GM11168 (cell line): ENCODE data around the gene NPTXR.
"Not testable (repeated sequence)": the region's sequence is repeated elsewhere in the genome, so short reads cannot be mapped to it uniquely, and the experiment has no call there.

Experiments
- in situ Hi-C: fragments of 300-500 bp; cut with MboI; formaldehyde crosslinking; loops from one replicate; pipeline ENCODE4 v1.12.0; 2022; ENCODE audit warnings: low sequenced_read_pairs; ENCODE audit not compliant: unreplicated experiment

Gene NPTXR

GRCh38 chr22:38815842-38816241, 28.0 kb downstream of the NPTXR start:
- in situ Hi-C loops: no loop called here

DNA sequence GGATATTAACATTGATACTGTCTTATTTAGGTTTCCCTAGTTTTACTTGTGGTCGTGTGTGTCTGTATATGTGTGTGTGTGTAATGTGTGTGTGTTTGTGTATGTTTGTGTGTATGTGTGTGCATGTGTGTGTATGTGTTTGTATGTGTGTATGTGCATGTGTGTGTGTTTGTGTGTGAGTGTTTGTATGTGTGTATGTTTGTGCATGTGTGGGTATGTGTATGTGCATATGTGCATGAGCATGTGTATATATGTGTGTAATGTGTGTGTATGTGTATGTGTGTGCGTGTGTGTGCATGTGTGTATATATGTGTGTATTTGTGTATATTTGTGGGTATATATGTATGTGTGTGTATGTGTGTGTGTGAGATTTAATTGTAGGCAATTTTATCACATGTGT, 32.6 kb downstream of the NPTXR start:
- in situ Hi-C loops: no loop called here

DNA sequence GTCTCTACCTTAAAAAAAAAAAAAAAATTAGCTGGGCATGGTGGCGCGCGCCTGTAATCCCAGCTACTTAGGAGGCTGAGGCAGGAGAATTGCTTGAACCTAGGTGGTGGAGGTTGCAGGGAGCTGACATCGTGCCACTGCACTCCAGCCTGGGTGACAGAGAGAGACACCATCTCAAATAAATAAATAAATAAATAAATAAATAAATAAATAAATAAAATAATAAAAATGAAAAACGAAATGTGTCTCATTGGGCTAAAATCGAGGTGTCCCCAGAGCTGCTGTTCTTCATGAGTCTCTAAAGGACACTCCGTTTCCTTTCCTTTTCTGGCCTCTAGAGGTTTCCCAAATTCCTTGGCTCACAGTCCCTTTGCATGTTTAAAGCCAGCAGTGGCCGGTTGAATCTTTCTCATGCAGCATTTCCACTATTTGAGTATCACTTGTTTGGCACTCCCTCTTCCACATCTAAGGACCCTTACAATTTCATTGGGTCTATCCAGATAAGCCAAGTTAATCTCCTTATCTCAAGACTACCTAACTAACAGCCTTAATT, 38.7 kb downstream of the NPTXR start:
- in situ Hi-C loops: not testable (repeated sequence)

- in situ Hi-C loops: no loop called here
These were observed 41.1 kb downstream of the NPTXR start for GRCh38 chr22:38802671-38803121.

GRCh38 chr22:38799265-38800002, 44.4 kb downstream of the NPTXR start:
- in situ Hi-C loops: no loop called here

GRCh38 chr22:38798496-38798895, 45.3 kb downstream of the NPTXR start:
- in situ Hi-C loops: no loop called here

GRCh38 chr22:38796262-38796957, 47.4 kb downstream of the NPTXR start:
- in situ Hi-C loops: no loop called here

DNA sequence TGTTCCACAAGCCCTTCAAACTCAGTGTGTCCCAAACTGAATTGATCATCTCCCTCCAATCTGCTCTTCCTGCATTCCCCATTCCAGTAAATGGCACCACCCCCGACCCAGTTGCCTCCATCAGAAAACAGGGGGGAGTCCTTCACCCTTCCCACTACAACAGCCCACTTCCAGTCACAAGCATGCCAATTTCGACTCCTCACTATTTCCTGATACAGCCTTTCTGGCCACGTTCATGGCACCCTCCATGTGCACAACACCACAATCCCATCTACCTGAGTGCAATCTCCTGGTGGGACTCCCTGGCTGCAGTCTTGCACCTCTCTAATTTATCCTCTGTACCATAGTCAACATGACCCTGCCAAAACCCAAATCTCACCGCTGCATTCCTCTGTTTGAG, 48.3 kb downstream of the NPTXR start:
- in situ Hi-C loops: no loop called here

DNA sequence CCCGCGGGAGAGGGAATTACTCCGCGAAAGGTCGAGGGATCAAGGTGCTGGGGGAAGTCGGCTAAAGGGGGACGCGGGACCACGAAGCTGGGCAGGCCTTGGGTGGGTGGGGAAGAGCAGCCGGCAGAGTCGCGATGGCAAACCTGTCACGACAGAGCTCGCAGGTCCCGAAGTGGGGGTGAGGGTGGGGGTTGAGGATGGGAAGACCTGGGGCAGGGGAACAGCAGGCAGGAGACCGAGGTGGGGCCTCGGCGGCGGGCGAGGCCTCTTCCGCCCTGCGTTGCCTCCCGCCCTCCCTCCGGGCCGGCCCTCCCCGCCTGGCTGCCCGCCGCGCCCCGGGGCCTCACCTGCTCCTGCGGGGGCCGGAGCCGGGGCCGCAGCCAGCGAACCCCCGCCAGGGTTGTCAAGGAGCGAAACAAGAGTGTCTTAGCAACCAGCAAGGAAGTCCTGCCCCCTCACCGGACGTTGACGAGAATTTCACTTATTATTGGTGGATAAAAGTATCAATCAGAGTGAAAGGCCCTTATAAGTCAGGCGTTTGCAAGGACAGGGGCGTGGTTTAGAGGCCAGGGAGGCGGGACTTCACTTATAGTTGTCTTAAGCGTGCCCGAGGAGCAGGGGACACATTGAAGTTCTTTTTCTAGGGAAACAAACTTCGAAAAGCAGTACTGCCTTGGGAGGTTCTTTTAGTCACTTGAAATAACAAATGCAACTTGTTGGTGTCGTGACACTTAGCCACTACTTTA, 49.9 kb downstream of the NPTXR start, which contains the start of gene DNAL4:
Gene DNAL4 (minus strand): TSS at position 423 of the 746 bp plus-strand sequence. CDS start 11,412 bp downstream, outside the sequence.
- in situ Hi-C loops: no loop called here

DNA sequence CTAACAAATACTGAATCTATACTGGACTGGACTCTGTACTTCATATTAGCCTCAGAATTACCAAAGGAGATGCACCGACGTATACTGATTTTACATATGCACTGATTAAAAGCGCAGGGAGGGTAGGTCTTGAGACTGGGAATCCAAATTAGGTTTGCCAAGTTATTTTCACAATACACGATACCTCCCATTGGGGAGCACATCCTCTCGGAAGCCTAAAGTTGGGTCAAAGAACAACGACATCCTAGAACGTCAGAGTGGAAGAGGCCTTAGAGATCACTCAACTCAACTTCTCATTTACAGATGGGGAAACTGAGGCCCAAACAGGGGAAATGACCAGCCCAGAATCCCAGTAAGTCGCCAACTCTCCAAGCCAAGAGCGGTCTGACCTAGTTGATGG, 50.5 kb downstream of the NPTXR start:
- in situ Hi-C loops: no loop called here

DNA sequence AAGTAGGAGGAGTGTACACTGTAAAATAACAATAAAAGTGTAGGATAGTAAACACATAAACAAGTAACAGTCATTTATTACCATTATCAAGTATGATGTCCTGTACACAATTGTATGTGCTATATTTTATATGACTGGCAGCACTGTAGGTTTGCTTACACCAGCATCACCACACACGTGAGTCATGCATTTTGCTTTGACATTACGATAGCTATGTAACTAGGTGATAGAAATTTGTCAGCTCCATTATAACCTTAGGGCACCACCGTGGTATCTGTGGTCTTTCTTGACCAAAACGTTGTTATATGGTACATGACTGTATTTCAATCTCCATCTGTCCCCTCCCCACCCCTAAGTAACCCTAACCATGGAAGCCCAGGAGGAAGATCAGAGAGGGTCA, 51.0 kb downstream of the NPTXR start:
- in situ Hi-C loops: no loop called here

DNA sequence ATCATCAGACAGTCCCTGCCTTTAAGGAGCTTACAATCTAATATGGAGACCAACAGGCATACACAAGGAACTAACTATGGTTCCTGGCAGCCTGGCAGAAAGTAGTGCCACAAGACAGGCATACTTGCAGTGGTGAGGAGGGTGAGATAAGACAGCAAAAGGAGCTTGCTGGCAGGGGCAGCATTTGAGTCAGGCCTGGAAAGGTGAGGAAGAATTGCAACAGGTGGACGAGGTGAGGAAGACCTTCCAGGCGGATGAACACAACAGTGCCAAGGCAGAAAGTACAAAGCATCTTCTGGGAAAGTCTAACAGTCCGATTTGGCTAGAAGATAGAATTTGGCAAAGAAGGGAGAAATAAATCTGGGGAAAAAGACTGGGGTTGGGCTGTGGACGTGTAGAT, 54.2 kb downstream of the NPTXR start:
- in situ Hi-C loops: no loop called here

- in situ Hi-C loops: no loop called here
These were observed 55.0 kb downstream of the NPTXR start for GRCh38 chr22:38788846-38789245.

DNA sequence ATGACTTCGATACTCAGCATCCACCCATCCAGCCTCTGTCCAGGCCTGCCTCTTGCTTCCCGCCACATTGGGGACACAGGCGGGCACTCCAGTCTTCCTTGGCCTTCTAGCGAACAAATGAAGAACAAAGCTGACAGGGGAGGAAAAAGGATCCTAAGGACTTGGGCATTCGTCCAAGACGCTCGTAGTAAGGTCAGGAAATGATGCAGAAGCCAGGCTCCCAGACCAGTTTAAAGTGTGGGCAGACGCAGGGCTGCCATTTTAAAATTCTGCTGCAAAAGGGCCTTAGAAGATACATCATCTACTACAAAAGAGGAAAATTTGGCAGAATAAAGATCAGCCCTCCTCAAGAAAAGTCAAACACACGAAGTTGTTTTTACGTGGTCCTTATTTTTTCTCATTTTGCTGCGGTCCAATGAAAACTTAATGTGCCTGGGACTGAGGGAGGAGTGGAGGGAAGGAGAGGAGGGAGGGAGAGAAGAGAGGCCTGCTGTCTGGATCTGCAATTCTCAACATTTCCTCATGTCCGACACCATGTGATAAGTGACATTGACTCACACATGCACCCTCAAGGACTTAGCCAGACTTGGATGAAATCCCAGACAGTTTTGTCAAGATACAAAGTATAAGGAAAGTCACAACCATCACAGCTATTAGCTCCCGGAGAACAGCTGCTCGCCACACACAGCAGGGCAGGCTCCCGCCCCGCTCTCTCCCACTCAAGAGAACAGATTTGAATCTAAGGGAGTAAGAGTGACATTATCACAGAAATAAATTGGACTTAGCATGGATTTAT, 55.6 kb downstream of the NPTXR start:
- in situ Hi-C loops: no loop called here

DNA sequence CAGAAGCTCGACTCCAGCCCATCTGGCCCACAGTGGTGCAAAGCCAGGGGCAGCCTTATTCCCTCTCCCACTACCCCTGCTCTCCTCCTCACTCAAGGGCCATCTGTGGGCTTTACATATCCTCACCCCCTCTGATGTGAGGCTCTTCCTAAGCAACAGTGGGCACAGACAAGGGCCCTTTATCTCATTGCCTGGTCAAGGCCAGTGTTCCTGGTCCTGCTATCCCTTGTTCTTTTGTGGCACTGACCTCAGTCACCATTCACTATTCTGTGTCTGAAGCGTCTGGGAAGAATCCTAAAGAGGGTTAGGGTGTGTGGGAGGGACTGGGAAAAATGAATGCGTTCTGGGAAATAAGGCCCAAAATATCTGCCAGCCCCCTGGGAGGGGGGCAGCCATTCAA, 57.2 kb downstream of the NPTXR start:
- in situ Hi-C loops: no loop called here

DNA sequence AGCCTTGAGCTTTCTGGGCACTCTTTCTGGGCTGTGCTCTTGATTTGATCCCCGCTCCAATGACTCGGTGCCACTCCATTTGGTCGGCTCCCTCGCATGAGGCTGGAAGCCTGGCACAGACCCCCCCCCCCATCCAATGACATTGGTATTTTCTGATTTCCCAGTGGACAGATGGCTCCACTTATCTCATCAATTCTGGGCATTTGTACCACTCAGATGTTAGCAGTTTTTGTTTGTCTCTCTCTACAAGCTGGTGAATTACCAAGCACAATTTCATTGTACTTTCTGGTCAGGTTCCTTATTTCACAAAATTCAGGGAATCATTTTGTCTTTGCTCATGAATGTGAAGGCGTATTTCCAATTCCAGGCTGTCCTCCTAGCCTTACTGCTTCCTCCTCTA, 59.0 kb downstream of the NPTXR start:
- in situ Hi-C loops: no loop called here

- in situ Hi-C loops: no loop called here
These were observed 59.8 kb downstream of the NPTXR start for GRCh38 chr22:38784035-38784434.

DNA sequence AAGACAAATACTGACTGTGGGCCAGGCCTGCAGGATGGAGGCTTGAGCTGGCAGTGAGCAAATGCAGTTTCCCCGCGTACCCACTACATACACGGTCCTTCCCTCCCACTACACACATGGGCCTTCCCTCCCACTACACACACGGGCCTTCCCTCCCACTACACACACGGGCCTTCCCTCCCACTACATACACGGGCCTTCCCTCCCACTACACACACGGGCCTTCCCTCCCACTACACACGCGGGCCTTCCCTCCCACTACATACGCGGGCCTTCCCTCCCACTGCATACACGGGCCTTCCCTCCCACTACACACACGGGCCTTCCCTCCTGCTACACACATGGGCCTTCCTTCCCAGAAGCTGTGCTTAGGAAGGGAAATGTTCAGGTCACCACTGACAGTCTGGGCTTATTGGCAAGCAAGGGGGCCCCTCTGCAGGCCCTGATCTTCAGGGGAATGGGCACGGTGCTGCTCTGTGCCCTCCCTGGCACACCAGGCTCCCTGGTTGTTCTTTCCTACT, 60.7 kb downstream of the NPTXR start:
- in situ Hi-C loops: no loop called here

GRCh38 chr22:38782402-38783094, 61.3 kb downstream of the NPTXR start:
- in situ Hi-C loops: no loop called here
